Right ventricle myocardium superior (tissue), 1 donor: Measurements from ENCODE around the gene MUSTN1. TPM values are rescaled to one million over a fixed set of nuclear protein-coding genes. Genes with fewer than 3 reads are reported as not detected.

ENCODE experiments used
- ATAC-seq: fragments of 200-7000 bp; cut with Tn5 transposase; one replicate; pipeline ENCODE4 v1.9.1; 2020; ENCODE audit warnings: mild to moderate bottlenecking; ENCODE audit not compliant: poor library complexity
- DNase-seq: peaks from one replicate; pipeline ENCODE4 v3.0.0-alpha.2; 2020
- intact Hi-C: fragments of 100-400 bp; cut with DNase I; formaldehyde crosslinking; loops from one replicate; pipeline ENCODE4 v1.11.2; 2022
- total RNA-seq: library from RNA; stranded (reverse); fragmentation: NEBNext Ultra II Directional; extraction: Animal tissue kit (Norgen Biotek cat#: 25700); gene quantifications from one replicate; pipeline ENCODE4 v1.2.1, GENCODE V29; 2021
- donor health status: DM: no; HTN: yes; CAD: no; lungs with severe emphysema.

The MUSTN1 gene
- total RNA-seq, 1 donor from 2014 or later, result 17.8 TPM

DNA sequence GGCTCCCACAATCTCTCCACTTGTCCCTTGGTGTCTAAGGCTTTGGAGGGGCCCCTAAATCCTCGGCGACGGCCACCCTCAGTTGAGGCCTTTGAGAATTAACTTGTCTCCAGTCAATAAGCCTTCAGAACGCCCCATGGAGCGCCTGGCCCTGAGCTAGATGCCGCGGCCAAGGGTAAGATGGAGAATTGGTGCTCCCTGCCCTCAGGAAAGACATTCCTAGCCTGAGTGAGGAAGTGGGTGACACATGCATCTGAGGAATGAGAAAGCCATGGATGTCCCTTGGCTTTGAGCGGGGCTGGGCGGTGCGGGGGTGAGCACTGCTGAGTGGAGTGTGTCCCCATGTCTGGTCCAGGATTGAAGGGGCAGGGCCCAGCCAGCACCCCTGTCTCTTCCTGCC lies 17.6 kb downstream of the MUSTN1 start:
- intact Hi-C loops, result no loop called here
- ATAC-seq (no peak), DNase-seq (no peak)

DNA sequence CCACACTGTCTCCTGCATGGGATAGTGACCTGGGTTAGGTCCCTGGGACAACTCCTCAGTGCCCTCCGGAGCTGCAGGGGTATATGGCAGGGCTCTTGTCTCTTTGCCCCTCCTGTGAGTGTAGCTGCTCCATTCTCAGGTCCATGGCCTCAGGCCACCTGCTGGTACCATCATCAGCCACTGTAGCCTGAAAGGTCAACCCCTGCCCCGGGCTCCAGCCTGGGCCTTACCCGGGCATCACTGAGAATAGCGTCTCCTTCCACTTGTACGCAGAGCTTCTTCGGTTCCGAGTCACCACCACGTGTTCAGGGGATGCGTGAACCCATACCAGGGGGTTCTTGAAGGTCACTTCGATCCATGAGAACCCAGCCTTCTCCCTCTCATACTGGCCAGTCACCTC lies 18.2 kb downstream of the MUSTN1 start:
- intact Hi-C loops, result no loop called here
- no peak for ATAC-seq
- DNase-seq, result no peak

DNA sequence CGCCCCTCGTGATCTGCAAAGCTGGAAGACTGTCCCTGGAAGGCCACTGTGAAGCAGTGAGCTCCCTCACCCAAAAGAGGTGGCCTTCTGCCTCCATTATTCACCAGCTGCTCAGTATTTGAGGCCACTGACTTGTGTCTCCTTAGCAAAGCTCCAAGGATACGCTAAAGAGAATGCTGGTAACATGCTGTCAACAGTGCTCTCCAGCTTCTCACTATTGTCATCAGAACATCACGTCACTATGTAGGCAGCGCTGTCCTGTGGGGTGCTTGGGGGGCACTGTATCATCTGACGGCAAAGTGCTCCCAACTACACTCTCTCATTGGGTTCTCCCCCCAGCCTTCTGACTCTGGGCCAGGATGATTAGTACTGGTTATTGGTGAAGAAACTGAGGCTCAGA lies 18.6 kb downstream of the MUSTN1 start:
- no peak for ATAC-seq
- intact Hi-C loops, result no loop called here

DNA sequence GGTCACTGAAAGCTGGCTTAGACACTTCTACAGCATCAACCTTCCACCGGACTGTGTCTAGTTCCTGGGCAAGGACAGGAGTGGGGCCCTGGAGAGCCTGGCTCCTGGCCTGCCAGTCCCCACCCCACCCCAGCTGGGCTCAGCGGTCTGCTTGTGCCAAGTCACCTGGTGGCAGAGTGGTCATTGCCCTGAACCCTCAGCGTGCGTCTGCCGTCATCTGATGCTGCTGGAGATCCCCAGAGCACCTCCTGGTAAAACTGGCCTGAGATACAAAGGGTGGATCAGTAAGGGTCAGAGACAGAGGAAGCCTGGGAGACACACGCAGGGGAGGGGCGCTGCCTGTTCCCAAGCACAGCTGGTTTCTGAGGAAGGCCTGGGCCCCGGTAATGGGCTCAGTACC lies 21.0 kb downstream of the MUSTN1 start:
- ATAC-seq (no peak), DNase-seq (no peak)
- intact Hi-C loops, result no loop called here

More for the DNA sequence above, 18.6 kb downstream of the MUSTN1 start:
- no peak for DNase-seq

DNA sequence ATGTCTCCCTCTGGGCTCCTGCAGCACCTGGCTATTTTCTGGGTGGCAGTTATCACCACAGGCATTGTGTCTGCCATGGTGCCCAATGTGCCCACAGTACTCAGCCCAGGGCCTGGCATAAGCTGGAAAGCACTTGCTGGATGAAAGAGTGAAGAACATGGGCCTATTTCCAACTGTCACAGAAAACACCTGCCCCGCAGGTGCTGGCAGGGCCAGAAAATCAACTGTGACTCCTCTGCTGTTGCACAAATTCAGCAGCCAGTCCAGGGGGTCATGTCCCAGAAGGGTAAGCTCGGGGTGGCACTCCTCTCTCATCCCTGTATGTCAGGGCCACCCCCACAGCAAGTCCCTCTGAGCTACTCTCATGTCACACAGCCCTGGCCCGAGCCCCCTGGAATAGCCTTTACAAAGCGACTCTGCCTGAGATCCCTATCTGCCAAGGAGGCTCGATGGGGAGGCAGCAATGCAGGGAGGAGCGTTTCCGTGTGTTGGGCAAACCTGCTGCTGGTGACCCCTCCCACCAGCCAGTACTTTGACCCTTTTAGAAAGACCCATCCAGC lies 23.3 kb downstream of the MUSTN1 start:
- intact Hi-C loops, result no loop called here
- no peak for DNase-seq
- ATAC-seq, result no peak

DNA sequence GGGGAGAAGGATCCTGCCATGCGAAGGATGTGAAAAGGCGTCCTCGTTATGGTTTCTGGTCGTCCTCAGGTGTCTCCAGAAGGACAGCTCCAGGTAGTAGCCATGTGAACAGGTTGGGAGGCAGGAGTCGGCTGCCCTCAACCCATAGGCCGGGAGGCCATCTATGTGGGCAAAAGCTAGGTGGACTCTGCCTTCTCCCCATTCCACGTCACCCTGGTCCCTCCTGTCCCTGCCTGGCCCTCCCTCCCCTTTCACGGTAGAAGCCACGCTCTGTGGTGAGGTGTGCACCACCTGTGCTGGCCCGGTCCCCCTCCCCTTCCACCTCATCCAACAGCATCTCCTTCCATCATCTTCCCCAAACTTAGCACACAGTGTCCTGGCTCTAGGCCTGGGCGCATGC lies 23.9 kb downstream of the MUSTN1 start:
- no peak for DNase-seq
- intact Hi-C loops, result no loop called here
- ATAC-seq, result no peak

DNA sequence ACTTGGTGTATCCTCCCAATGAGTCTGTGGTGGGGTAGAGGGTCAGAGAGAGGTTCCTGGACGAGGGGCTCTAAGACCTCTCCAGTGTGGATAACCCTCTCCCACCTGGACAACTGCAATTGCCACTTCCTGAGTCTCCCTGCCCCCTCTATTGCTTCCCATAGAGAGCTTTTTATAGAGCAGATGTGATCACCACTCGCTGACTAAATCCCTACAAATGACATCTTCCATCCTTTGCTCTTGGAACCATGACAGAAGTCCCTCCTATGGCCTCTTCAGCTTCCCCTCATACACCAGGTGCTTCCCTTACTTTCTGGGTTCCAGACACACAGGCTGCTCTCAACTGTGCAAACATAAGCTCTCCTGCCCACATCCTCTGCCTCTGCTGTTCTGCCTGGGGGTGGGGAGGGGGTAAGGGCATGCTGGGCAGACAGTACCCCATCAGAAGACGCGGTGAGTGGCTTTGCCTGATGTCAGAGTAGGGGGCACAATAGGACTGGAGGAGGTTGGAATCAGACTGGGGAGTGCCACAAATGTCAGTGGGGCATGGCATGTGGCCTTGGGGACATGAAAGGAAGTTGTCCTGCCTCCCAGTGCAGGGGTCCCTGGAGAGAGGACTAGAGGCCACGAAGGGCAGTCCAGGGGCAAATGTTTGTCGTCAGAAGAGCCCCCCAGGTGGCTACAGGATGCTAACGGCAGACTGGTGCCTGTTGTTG lies 25.0 kb downstream of the MUSTN1 start:
- ATAC-seq, result no peak

DNA sequence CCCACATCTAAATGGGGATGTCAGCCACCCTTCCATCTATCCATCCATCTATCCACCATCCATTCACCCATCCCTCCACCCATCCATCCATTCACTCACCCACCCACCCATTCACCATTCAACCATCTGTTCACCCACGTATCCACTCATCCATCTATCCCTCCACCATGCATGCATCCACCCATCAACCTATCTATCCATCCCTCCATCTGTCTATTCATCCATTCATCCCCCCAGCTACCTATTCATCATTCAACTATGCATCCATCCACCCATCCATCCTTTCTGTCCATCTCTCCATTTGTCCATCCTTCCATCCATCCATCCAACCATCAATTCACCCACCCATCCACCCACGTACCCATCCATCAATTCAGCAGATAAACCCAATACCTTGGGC lies 25.7 kb downstream of the MUSTN1 start:
- intact Hi-C loops, result no loop called here
- no peak for DNase-seq
- ATAC-seq, result no peak

More for the DNA sequence above, 25.0 kb downstream of the MUSTN1 start:
- DNase-seq, result no peak
- intact Hi-C loops, result no loop called here

DNA sequence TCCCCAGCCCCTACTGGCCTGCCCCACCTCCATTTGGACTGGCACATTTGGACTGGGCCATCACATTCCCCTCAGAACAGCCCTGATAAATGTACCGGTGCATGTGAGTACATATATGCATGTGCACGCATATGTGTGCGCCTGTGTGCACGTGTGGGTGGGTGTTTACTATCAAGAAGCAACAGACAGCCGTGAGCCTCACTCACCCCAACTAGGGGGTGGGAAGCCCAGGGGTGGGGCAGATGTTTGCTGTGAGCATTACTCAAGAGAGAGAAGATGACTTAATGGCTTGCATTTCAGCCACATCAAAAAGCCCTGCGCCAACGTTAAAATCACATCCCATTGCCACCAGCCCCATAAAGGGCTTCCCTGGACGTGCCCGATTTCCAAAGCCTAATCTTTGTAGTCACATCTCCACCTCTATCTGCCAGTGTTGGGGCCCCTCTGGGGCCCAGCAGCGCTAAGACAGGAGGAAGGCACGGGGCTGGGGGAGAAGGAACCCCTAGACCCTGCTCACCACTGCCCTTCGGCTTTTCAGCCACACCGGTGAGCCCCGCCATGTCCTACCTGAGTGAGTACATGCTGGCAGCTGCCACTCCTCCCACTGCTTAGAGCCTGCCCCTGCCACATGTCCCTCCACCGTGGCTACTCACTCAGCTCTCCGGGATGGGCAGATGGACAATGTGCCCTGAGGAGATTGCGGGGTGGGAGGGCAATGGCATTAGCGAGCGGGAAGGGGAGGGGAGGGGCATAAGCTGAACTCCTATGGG lies 29.4 kb downstream of the MUSTN1 start:
- intact Hi-C loops, result no loop called here
- DNase-seq (no peak), ATAC-seq (no peak)

DNA sequence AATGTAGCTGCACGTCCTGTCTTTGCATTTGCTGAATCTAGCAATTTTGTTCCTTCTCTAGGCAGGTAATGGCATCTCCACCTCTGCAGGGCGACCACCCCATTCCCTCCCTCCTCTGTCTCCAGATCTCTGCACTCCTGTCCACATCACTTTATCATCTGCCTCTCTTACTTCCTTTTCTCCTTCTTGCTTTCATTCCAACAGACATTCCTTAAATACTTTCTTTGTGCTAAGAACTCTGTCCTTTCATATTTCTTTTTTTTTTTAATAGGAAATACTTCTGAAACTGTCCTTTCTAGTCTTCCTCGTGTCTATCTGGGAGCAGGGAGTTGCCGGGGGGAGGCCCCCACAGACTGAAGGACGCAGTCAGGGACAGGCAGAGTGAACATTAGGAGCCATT lies 33.0 kb downstream of the MUSTN1 start:
- no peak for ATAC-seq
- intact Hi-C loops, result no loop called here
- no peak for DNase-seq

DNA sequence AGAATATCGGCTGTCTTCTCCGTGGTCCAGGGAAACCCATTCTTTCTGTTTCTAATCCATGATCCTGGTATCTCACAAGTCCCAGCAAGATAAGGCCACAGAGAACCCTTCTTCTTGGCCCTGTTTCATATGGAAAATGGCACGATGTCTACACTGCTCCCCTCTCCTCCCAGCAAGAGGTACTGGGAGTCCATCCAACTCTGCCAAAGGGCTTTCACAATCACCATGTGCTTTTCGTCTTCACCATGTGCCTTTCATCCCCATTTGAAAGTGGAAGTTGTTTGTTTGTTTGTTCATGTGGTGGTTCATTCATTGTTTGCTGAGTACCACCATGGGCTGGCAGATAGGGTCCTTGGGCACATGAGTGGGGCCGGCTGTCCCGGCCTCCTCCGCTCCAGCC lies 34.7 kb downstream of the MUSTN1 start:
- intact Hi-C loops, result no loop called here
- ATAC-seq (no peak), DNase-seq (no peak)

DNA sequence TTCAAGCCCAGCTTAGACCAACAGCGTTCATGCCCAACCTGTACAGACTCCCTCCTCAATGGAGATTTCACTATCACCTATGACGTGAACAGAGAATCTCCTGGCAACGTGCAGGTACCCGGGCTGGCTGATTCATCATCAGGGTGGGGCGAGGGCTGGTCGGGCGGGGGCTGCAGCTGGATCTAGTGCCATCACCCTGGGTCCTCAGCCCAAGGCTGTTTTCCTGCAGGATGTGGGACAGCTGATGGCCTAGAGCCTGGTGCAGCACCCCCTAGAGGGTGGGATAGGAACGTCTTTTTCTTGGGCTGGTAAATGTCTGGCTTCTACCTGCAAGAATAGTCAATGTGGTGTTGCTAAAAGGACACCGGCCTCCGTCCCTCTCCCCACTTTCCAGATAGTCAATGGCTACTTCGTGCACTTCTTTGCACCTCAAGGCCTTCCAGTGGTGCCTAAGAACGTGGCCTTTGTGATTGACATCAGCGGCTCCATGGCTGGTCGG lies 35.8 kb downstream of the MUSTN1 start:
- ATAC-seq, result no peak
- intact Hi-C loops, result no loop called here
- no peak for DNase-seq

DNA sequence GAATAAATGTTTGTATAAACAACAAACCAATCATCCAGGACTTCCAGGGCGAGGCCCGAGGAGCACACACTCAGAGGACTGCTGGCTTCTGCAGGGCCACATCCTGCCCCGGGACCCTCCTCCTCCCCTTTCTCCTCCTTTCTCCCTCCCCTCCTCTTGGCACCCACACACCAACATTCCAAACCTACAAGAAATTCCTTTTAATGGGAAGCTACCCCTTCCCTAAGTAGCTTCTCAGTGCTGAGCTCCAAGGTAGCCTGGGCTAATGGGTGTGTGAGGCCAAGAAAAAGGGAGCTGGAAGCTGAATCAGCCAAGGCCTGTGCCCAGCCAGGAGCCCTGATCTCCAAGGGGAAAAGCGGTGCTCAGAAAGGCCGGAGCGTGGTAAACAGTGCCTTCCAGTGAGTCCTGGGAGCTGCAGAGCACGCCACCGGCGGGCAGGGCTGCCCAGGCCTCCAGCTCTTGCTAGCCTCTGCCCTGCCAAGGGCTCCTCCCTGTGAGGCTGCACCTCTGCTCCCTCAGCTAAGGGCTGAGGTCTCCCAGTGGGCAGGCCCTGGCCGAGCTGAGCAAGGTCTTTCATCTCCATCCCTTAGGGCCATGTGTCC lies 36.3 kb downstream of the MUSTN1 start:
- ATAC-seq, result no peak
- intact Hi-C loops, result no loop called here
- no peak for DNase-seq

DNA sequence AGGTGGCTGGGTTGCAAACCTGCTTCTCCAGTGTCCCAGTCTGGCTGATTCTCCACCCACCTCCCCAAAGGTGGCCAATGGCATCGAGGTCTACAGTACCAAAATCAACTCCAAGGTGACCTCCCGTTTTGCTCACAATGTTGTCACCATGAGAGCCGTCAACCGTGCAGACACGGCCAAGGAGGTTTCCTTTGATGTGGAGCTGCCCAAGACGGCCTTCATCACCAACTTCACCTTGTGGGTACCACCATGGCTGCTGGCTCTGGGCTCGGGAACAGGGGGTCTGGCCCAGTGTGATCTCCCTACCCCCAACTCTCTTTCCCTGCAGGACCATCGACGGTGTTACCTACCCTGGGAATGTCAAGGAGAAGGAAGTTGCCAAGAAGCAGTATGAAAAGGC lies 38.4 kb downstream of the MUSTN1 start:
- DNase-seq (no peak), ATAC-seq (no peak)
- intact Hi-C loops, result no loop called here

DNA sequence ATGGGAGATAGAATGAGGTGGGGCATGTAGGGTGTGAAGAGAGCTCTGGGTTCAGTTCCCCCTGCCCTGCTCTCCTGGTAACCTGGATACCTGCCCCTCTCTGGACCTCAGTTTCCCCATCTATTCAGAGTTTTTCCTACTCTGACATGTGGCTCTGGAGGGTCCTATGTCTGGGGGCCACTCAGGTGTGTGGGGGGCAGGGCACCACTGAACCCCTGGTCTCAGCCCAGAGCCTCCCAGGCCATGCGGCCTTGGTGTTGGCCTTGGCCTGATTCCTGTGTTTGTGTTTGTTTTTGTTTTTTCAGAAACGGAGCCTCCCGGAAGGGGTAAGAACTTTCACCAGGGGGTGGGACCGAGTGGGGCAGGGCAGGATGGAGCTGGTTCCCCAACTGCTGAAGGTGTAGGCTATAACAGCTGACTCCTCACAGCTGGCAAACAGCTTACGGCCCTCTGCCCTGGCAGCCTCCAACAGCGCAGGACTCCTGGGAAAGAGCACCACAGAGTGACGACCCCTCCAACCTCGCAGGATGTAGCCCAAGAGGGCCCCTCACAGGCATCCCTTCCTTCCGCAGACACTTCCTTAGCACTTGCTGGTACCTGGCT lies 39.4 kb downstream of the MUSTN1 start:
- ATAC-seq, result no peak
- intact Hi-C loops, result no loop called here

DNA sequence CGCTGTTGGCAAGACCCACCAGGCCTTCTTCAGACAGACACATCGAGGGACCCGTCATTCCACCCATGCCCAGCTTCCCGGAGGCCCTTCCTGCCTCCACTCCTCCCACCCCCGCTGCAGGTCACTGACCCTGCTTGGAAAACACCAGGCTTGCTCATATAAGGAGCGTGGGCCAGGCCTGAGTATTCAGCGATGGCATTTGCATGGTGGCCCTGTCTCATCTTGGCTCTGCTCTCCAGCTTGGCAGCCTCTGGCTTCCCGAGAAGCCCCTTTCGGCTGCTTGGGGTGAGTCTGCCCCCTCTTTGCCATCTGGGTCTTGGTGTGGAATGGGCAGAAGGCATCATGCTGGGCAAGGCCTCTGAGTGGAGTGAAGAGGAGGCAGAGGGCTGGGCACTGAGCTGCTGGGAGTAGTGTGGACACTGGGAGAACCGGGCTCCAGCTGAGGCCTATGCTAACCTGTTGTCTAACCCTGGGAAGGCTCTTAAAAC lies 40.2 kb downstream of the MUSTN1 start, which contains the start of gene ITIH3:
Gene ITIH3 (plus strand): TSS at position 185 of the 488 bp plus-strand sequence. CDS start 8 bp downstream, at position 193.
- intact Hi-C loops, result no loop called here
- ATAC-seq (no peak), DNase-seq (no peak)

More for the DNA sequence above, 39.4 kb downstream of the MUSTN1 start:
- no peak for DNase-seq

DNA sequence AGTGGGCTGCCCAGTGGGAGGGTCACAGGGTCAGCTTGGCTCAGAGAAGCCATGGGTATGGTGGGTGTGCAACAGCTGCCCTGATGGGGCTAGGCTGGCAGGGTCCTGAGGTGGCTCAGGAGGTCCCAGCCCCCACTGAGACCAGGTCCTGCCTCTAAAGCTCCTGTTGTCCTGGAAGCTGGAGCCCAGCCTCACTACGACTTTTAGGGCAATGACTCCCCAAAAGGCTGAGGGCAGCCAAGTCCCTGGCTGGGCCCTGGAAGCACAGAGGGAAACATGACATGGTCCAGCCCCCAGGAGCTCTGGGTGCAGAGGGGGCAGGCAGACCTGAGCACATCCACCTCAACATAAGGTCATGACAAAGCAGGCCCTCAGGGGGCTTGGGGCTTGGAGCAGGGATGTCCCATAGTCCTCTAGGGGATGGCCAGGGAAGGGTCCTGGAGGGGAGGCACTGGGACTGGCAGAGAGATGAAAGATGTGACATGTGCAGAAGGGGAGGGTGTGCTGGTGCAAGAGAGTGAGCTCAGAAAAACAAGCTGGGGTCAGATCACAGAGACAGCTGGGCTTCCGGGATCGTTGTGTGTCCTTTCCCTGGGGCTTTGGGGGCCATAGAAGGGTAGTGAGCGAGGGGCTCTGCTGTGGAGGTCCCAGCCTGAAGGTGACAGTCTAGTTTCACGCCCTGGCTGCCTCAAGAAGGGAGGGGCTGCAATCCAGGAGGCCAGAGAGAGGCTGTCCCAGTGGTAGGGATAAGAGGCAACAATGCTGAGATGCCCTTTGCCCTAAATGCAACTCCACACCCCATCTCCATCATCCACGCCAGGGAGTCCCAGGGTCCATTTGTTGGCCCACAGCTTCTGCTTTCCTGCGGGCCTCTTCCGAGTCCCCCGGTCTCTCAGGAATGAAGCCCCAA lies 40.9 kb downstream of the MUSTN1 start:
- DNase-seq (no peak), ATAC-seq (no peak)
- intact Hi-C loops, result no loop called here
